Measurements from ENCODE around the gene NECAB3.

DNA sequence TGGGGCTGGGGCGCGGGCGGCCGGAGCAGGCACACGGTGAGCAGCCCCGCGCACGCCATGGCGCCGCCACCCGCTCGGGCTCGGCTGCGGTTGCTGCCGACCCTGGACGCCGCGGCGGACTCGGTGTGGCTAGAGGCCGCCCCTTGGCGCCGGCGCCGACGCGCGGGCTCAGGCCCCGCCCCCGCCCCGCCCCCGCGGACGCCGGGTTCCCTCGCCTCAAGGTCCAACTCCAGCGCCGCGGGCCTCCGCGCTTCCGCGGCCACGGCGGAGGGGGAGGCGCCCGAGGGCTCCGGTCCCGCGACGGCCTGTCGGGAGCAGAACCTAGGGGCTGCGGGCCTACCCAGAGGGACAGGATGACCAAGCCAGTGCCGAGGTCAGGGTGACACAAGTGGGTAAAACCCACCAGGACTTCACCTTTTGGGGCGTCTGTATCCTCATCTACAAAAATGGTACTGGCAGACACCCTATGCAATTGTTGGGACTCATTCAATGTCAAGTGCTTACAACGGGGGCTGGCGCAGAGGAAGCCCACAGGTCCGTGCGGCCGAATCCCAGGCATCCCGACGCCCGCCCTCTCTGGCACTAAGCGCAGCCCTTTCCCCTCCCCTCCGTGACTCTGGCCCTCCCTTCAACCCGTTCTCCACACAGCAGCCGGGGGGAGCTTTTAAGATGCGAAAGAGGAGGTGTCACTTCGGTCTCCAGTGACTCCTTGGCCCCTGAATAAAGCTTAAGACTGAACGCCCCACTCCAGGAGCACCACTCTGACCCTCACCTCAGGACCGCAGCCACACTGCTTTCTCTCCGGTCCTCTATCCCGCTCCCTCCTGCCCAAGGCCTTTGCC lies at the start of gene NECAB3:
- TF ChIP-seq, protein P1, sequence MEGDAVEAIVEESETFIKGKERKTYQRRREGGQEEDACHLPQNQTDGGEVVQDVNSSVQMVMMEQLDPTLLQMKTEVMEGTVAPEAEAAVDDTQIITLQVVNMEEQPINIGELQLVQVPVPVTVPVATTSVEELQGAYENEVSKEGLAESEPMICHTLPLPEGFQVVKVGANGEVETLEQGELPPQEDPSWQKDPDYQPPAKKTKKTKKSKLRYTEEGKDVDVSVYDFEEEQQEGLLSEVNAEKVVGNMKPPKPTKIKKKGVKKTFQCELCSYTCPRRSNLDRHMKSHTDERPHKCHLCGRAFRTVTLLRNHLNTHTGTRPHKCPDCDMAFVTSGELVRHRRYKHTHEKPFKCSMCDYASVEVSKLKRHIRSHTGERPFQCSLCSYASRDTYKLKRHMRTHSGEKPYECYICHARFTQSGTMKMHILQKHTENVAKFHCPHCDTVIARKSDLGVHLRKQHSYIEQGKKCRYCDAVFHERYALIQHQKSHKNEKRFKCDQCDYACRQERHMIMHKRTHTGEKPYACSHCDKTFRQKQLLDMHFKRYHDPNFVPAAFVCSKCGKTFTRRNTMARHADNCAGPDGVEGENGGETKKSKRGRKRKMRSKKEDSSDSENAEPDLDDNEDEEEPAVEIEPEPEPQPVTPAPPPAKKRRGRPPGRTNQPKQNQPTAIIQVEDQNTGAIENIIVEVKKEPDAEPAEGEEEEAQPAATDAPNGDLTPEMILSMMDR (IDR thresholded peaks at IDR 0.05): no peak
- TF ChIP-seq POLR2A (IDR thresholded peaks at IDR 0.05): peak; percentile 48 to 72

Measured in uterus (tissue), 2 donors.